GM18505 (cell line): ENCODE measurements around the gene SGPL1.

ENCODE experiments used
- ATAC-seq: cut with Tn5 transposase; IDR thresholded peaks from one replicate; pipeline ENCODE4 v1.9.1; 2021; ENCODE audit not compliant: unreplicated experiment
- POLR2A ChIP-seq: IDR thresholded peaks from 4 replicates; pipeline ENCODE4 v1.6.1; 2011; ENCODE audit warnings: borderline replicate concordance; ENCODE audit not compliant: insufficient read depth, insufficient read length; ENCODE audit errors: extremely low read depth

SGPL1 gene

GRCh38 chr10:70784471-70784870, 31.3 kb upstream of the SGPL1 start:
- ATAC-seq, result no peak
- no peak for TF ChIP-seq POLR2A

GRCh38 chr10:70785190-70785589, 30.6 kb upstream of the SGPL1 start, which contains the start of gene TBATA:
TBATA (minus strand) TSS chr10:70785377; CDS start chr10:70783379, 1,998 bp downstream.
- ATAC-seq, result no peak
- TF ChIP-seq POLR2A, result no peak

GRCh38 chr10:70786799-70787415, 28.8 kb upstream of the SGPL1 start:
- ATAC-seq, result no peak

GRCh38 chr10:70791386-70792039, 24.2 kb upstream of the SGPL1 start:
- TF ChIP-seq POLR2A, result no peak
- no peak for ATAC-seq

More at GRCh38 chr10:70786799-70787415, 28.8 kb upstream of the SGPL1 start:
- TF ChIP-seq POLR2A, result no peak

GRCh38 chr10:70795613-70796012, 20.1 kb upstream of the SGPL1 start:
- ATAC-seq, result no peak
- no peak for TF ChIP-seq POLR2A

- TF ChIP-seq POLR2A, result no peak
- ATAC-seq, result no peak
Measured at GRCh38 chr10:70797840-70798239, 17.9 kb upstream of the SGPL1 start.

- no peak for TF ChIP-seq POLR2A
- no peak for ATAC-seq
Measured at GRCh38 chr10:70799124-70799523, 16.6 kb upstream of the SGPL1 start.

GRCh38 chr10:70801854-70802253, 13.9 kb upstream of the SGPL1 start:
- no peak for TF ChIP-seq POLR2A
- ATAC-seq, result no peak

- TF ChIP-seq POLR2A, result no peak
- ATAC-seq, result no peak
Measured at GRCh38 chr10:70803775-70804420, 11.8 kb upstream of the SGPL1 start.

- TF ChIP-seq POLR2A, result no peak
- ATAC-seq, result no peak
Measured at GRCh38 chr10:70804421-70804808, 11.3 kb upstream of the SGPL1 start.

- ATAC-seq, result no peak
- no peak for TF ChIP-seq POLR2A
Measured at GRCh38 chr10:70805619-70806215, 10.0 kb upstream of the SGPL1 start.

- TF ChIP-seq POLR2A, result no peak
- ATAC-seq, result no peak
Measured at GRCh38 chr10:70806841-70807240, 8.9 kb upstream of the SGPL1 start.

GRCh38 chr10:70807556-70807955, 8.2 kb upstream of the SGPL1 start:
- ATAC-seq, result no peak

More at GRCh38 chr10:70807556-70807955, 8.2 kb upstream of the SGPL1 start:
- no peak for TF ChIP-seq POLR2A
